ENCODE results near the gene BATF2.
A peak's percentile ranks its signal among the peaks of the same experiment; 100 is the strongest.
"Not testable (repeated sequence)": the region's sequence is repeated elsewhere in the genome, so short reads cannot be mapped to it uniquely, and the experiment has no call there.

The BATF2 gene

DNA sequence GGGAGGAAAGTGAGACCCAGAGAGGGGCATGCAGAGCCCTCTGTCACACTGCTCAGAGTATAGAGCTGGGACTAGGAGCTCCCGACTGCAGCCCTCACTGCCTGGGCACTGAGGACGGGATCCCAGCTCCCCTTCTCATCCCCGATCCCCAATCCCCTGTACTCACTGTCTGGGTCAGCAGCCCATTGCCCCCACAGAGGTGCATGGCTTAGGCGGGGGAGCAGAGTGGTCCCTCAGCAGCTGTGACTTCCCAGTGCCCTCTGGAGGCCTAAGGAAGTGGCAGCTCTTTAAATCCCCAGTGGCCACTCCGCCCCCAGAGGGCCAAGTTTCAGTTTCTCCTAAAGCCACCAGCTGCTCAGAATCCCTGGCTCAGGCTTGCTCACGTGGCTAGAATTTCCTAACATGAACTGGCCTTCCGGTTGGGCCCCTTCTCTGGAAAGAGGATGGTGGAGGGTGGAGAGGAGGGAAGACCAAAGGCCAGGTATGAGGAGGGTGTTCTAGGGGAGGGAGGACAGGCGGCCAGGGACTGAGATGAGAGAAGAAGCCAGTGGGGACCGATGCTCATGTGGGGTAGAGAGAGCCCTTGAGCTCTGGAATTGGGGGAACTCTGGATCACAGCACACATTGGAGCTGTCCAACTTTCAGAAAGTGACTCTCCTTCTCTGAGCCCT is at the start of gene BATF2:
Gene BATF2, minus strand, starts transcription at position 262 of the 671 bp plus-strand sequence. Its CDS starts 57 bp downstream, at position 205.
- DNase-seq (ENCODE audit: low read depth), result peak; percentile 63

DNA sequence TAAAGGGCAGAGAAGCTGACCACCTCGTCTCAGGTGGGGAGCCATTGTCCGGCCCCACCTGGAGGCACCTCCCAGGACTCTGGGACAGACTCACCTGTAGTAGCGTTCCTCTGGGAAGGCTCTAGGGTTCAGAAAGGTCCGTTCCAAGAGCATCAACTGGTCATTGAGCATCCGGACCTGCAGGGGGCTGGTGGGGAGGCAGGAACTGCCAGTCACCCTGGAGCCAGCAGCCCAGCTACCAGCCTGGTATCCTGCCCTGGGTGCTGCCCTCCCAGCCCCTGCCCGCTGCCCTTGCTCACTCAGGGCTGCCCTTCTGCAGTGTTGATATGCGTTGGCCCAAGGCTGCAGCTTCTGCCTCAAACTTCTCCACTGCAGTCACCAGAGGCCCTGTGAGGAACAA is 49.0 kb upstream of the BATF2 start:
- no peak for DNase-seq (ENCODE audit: low read depth)

- no peak for DNase-seq (ENCODE audit: low read depth)
Measured at GRCh38 chr11:65045061-65045460, 48.3 kb upstream of the BATF2 start.

DNA sequence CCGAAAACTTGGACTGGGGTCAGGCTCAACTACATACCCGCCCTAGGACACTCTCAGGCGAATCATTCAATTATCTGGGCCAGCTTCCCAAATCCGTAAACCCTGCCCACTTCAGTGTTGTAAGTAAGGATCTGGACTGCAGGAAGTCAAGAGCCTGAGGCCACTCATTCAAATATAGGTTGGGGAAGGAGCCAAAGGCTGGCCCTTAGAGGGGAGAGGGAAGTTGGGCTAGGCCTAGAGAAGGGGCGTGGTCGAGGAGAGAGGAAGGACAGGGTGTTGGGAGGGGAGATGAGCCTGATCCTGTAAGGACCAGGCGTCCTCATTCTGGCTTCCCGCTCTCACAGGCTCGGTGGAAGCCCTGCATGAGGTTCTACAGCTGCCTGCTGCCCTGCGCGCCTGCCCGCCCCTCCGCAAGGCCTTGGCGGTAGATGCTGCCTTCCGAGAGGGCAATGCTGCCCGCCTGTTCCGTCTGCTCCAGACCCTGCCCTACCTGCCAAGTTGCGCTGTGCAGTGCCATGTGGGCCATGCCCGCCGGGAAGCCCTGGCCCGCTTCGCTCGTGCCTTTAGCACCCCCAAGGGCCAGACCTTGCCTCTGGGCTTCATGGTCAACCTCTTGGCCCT is 47.2 kb upstream of the BATF2 start:
- DNase-seq (ENCODE audit: low read depth), result peak; percentile 45

- DNase-seq (ENCODE audit: low read depth), result no peak
Measured at GRCh38 chr11:65042891-65043290, 46.1 kb upstream of the BATF2 start.

- DNase-seq (ENCODE audit: low read depth), result peak; percentile 85
Measured at GRCh38 chr11:65040847-65041622, 44.3 kb upstream of the BATF2 start, which contains the start of gene SAC3D1. Gene SAC3D1, plus strand, starts transcription at chr11:65041210. Its CDS starts 83 bp downstream, at chr11:65041293.

GRCh38 chr11:65040520-65040846 is 43.7 kb upstream of the BATF2 start:
- DNase-seq (ENCODE audit: low read depth), result no peak

- no peak for DNase-seq (ENCODE audit: low read depth)
Measured at GRCh38 chr11:65036931-65037330, 40.2 kb upstream of the BATF2 start.

- DNase-seq (ENCODE audit: low read depth), result no peak
Measured at GRCh38 chr11:65035579-65035978, 38.8 kb upstream of the BATF2 start.

DNA sequence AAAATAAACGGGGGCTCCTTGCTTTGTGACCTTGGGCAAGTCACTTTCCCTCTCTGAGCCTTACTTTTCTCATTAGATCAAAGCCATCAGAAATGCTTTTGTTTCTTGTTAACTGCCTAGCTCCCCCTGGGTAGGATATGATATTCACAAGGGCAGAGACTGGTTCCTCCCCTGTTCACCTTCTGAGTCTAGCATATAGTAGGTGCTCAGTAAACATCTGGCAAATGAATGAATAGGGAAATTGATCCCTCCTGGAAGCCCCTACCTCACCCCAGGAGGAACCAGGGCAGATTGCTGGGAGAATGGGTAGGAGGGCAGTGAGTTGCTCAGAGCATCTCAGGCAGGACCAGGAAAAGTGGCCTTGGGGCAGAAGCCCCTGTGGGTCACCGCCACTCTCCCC is 37.7 kb upstream of the BATF2 start:
- DNase-seq (ENCODE audit: low read depth), result no peak

DNA sequence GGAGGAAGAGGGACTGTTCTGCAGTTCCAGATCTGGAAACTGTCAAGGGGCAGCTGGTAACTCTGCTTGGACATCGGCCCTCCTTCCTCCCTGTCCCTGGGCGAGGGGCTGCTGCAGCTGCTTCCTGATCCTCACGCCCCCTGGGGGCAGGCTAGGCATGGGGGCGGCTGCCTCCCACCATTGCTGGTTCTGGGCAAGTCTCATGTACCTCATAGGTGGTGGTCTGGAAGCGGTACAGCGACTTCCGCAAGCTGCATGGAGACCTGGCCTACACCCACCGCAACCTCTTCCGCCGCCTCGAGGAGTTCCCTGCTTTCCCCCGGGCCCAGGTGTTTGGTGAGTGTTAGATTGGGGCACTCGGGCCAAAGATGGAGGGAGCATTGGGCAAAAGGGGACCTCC is 35.4 kb upstream of the BATF2 start:
- no peak for DNase-seq (ENCODE audit: low read depth)

DNA sequence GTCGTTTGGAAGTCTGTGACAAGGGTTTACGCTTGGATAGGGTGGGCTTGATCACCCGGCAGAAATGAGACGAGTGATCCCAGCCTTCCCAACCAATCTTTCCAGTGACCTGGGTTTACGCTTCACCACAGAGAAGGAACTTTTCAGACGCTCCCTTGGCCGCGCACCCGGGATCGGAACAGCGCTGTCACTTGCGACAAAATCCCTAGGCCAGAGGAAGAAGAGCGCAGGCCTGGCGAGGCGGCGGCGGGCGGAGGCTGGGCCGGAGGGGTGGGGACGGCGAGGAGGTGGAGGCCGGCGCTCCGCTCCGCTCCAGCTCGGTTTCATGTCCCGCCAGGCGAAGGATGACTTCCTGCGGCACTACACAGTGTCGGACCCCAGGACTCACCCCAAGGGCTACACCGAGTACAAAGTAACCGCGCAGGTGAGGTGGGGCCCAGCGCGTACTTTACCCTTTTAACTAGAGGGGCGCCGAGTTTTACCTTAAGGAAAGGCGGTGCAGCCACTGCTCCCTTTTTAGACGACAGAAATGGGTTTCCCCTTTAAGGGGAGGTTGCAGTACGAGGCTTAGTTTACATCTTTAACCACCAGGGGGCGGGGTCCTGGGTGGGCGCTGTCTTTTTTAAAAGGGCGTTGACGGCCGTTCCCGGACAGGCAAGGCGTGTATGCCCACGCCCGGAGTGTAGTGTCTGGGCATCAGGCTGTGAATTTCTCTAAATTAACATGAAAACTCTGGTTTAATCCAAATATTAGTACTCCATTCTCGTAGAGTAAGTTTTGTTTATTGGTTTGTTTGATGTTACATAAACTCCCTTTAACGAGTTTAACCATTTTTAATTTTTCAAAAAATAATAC is 30.7 kb upstream of the BATF2 start, which contains the start of gene SNX15:
Gene SNX15, plus strand, starts transcription at position 227 of the 855 bp plus-strand sequence. Its CDS starts 99 bp downstream, at position 326.
- DNase-seq (ENCODE audit: low read depth), result peak; percentile 92

DNA sequence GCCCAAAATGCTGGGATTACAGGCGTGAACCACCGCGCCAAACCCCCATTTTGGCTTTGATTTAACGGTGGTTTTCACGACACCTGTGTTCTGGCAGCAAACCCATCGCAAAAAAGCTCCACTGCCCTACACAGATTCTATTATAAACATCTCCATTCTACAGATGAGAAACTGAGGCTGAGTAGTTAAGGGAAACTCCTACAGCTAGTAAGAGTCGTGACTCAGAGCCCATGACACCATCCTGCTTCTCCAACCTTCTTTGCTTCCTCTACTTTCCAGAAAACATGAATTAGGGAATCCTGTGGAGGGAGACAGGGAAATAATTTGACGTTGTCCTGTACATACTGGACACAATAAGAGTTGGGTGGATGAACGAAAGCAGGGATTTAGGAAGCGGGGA is 30.0 kb upstream of the BATF2 start:
- DNase-seq (ENCODE audit: low read depth), result no peak

- not testable (repeated sequence) for DNase-seq (ENCODE audit: low read depth)
Measured at GRCh38 chr11:65023502-65023901, 26.7 kb upstream of the BATF2 start.

DNA sequence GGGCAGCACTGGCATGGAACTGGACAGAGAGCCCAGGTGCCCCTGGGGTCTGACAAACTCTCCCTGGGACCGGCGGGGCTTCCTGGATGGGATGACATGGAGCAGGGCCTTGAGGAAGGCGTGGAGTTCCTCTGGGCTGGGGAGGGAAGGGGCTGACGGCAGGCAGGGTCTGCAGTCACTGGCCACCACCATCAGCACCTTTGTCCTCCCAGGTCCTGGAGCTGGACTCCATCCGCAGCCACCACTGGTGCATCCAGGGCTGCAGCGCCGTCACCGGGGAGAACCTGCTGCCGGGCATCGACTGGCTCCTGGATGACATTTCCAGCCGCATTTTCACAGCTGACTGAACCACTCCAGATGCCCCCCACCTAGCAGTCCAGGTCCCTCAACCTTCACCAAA is 24.7 kb upstream of the BATF2 start:
- no peak for DNase-seq (ENCODE audit: low read depth)

DNA sequence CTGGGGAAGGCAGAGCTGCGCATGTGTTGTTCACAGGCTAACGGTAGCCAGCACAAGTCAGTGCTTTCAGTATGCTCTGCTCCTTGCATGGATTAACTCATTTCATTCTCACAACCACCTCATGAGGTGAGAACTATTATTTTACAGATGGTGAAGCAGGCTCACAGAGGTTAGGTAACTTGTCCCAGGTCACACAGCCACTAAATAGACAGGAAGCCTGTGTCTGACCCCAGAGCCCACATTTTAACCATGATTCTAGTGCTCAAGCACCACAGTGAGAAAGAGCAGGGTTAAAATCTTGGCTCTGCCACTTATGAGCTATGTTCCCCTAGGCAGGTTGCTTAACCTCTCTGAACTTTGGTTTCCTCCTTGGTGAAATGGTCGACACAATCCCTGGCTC is 24.2 kb upstream of the BATF2 start:
- DNase-seq (ENCODE audit: low read depth), result no peak

GRCh38 chr11:65019824-65020223 is 23.1 kb upstream of the BATF2 start:
- no peak for DNase-seq (ENCODE audit: low read depth)

DNA sequence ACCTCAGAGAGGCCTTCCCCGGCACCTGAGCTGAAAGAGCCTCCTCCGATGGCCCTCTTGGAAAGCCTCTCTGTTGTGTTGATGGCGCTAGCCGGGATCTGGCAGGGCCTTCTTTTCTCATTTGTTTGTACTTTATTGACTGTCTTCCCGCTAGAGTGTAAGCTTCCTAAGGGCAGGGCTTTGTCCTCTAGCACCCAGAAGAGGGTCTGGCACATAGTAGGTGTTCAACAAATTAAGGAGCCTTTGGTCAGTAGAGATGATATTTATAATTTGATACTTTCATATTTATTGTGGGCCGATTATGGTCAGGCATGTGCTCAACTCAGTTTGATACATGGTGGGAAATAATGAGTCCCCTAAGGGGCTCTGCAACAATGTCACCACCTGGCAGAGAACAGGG is 21.2 kb upstream of the BATF2 start:
- DNase-seq (ENCODE audit: low read depth), result no peak

- no peak for DNase-seq (ENCODE audit: low read depth)
Measured at GRCh38 chr11:65016705-65017104, 19.9 kb upstream of the BATF2 start.

- DNase-seq (ENCODE audit: low read depth), result no peak
Measured at GRCh38 chr11:65014726-65015227, 18.0 kb upstream of the BATF2 start.

- DNase-seq (ENCODE audit: low read depth), result peak; percentile 74
Measured at GRCh38 chr11:65013888-65014725, 17.3 kb upstream of the BATF2 start, which contains the start of gene ARL2. Gene ARL2, plus strand, starts transcription at chr11:65014160. Its CDS starts 48 bp downstream, at chr11:65014208.

Data from GM04504 (cell line).